GM12864 (cell line): ENCODE data around the gene TRPM5.

Source experiments
- DNase-seq: peaks from one replicate; pipeline ENCODE4 v3.0.0-alpha.2; 2011; ENCODE audit warnings: low read depth
- H3K4me3 ChIP-seq: 2 replicates; pipeline ENCODE4 v1.5.1; 2011; ENCODE audit warnings: mild to moderate bottlenecking, low read depth, low read length, control low read depth
- TF ChIP-seq, protein P1 (sequence below): IDR thresholded peaks from 2 replicates; pipeline ENCODE4 v1.5.1; 2011; ENCODE audit warnings: low read depth, mild to moderate bottlenecking, moderate library complexity, low read length, control low read depth, inconsistent platforms; ENCODE audit errors: missing control alignments

Gene TRPM5

DNA sequence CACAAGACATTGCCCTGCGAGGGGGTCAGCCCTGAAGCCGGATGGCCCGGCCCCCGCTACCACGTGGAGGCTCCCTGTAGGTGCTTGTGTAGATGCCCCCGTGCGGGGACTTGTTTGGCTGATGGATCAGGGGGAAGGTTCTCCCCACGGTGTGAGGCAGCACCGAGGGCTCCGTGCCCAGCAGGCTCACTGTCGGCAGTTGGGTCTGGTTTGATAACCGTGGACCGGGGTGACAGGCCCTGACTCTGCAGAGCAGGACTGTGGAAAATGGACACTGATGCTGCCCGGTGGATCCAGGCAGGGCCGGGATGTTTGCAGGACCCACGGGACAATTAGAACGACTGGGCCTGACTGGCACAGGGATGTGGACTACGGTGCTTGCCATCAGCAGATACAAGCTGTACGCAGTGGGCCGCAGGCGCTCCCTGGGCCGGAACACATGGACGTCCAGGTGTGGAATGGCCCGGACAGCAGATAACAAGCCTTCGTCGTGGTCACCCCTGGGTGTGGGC lies 19.5 kb upstream of the TRPM5 start:
- no peak overlapping the region for H3K4me3 ChIP-seq
- DNase-seq: no peak
- TF ChIP-seq, protein P1, sequence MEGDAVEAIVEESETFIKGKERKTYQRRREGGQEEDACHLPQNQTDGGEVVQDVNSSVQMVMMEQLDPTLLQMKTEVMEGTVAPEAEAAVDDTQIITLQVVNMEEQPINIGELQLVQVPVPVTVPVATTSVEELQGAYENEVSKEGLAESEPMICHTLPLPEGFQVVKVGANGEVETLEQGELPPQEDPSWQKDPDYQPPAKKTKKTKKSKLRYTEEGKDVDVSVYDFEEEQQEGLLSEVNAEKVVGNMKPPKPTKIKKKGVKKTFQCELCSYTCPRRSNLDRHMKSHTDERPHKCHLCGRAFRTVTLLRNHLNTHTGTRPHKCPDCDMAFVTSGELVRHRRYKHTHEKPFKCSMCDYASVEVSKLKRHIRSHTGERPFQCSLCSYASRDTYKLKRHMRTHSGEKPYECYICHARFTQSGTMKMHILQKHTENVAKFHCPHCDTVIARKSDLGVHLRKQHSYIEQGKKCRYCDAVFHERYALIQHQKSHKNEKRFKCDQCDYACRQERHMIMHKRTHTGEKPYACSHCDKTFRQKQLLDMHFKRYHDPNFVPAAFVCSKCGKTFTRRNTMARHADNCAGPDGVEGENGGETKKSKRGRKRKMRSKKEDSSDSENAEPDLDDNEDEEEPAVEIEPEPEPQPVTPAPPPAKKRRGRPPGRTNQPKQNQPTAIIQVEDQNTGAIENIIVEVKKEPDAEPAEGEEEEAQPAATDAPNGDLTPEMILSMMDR: no peak

DNA sequence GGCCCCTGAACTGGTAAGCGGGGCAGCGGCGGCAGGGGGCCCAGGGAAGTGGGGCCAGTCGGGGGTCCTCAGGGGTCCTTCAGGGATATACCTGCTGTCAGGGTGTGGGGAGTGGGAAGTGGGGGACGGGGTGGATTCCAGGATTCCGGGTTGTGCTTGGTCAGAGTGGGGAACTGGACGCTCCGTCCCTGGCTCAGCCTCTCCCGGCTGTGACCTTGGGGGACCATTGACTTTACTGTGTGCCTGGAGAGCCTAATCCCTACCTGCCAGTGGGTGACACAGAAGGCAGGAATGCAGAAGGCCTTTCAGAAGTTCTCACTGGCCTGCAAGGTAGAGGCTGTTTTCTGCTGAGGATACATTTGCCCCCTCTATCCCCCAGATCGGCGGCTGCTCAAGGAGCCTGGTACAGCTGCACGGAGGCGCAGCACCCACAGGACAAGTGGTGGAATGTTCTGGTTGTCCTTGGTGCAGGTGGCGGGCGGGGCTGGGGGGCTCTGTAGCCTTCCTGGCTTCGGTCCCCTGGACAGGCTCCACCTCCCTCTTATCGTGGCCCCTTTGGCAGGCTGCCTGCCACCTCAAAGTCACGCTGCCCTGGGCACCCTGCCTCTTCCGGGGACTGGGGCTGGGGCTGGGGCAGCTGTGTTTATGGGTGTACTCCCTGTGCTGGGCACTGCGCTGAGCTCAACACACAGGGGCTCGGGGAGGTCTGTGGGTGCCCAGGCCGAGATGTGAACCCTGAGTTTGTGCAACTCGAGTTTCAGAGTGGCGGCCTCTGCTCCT lies 18.9 kb upstream of the TRPM5 start:
- no peak for DNase-seq
- no peak overlapping the region for H3K4me3 ChIP-seq
- TF ChIP-seq, protein P1: no peak

DNA sequence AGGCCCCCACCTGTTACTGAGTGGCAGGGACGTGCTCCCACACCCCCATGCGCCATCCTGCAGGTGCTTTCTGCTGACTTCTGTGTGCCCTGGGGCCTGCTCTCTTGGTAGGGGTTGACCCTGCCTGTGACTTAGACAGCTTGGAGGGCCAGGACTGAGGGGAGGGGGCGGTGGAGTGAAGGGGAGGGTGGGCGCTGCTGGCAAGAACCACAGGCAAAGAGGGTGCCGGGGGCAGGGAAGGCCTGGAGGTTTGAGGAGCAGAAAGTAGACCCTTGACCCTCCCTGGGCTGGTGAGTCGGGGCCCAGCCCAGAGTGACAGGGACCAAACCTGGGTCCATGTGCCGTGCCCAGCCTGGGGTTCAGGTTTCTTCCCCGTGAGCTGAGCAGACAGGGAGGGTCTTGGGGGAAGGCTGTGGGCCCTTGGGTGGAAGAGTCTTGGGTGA lies 18.2 kb upstream of the TRPM5 start:
- H3K4me3 ChIP-seq: no peak overlapping the region
- DNase-seq: no peak
- TF ChIP-seq, protein P1: no peak

DNA sequence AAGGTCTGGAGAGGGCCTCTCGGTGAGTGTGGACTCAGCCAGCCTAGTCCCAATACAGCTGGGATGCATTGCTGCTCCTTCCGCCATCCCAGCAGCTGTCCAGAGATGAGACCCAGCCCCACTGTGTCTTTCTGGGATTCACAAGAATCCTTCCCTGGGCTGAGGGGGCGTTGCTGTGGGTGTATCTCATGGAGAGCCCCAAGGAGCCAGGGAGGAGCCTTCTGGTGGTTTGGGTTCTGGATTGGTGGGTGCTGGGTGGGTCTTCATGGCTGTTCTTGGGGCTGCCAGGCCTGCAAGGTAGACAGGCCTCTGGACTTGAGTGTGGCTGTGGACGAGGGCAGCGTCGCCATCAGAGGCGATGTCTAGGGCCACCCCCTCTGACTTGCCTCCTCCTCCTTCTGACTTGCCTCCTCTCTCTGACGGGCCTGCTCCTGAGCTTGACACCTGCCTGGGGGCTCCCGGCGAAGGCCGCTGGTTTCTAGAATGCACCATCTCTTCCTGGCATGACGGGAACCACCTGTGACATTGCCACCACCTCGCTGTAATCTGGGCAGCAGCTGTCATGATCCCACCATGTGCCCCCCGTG lies 17.7 kb upstream of the TRPM5 start:
- TF ChIP-seq, protein P1: no peak
- no peak overlapping the region for H3K4me3 ChIP-seq
- no peak for DNase-seq

DNA sequence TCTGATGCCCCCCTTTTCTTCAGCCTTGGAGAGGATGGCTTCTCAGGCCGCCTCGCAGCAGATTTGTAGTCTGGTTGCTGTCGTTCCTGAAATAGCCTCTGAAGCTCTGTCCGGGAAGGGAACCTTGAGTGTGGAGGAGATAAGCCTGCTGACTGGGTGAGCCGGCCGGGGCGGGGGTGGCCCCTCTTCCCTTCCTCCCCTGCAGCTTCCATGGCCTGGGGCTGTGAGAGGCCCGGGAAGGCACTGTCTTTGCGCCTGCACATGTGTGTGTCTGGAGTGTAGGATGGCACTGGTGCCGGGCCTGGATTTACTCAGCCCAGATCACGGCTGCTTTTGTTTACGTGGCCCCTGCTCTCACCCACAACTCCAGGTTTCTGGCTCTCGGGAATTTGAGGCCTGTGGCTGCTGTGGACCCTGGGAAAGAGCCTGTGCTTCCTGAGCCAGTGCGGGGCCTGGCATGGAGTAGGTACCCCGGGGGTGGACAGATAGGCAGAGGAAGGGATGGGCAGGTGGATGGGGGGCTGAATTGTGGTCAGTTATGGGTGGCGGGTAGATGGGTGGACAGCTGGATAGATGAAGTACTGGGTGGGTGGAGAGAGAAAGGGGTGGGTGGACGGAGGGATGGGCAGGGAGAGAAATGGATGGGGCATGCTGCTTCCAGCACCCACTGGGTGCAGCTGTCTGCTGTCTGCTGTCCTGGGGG lies 17.1 kb upstream of the TRPM5 start:
- no peak overlapping the region for H3K4me3 ChIP-seq
- TF ChIP-seq, protein P1: no peak
- DNase-seq: no peak

DNA sequence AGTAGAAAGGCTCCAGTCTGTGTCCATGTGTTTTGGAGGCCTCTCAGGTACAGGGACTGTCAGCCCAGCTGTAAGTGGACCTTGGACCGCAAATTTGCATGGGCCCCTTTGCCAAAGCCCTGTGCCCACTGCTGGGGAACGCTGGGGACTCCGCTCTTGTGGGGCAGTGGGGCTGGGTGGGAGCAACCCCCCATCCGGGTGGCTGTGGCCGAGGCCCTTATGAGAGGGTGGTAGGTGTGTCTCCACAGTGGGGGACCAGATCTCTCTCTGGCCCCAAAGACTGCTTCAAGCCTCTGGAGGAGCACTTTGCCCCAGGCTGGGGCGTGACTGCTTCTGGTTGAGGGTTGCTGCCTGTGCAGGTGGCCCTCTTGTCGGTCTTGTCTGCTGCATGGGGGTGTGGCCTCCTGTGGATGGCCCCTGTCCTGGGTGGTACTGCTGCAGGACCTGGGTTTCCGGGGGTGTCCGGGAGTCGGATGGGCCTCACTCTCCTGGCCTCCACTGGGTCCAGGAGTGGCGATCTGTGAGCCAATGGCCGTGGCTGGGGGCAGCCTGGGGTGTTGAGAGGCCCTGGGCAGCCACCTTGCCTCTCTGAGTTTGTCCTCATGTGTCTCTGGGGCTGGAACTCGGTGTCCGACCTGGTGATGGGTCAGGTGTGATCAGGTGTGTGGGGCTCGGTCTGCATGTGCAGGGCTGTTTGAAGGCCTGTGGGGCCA lies 16.4 kb upstream of the TRPM5 start:
- DNase-seq: no peak
- TF ChIP-seq, protein P1: no peak
- no peak overlapping the region for H3K4me3 ChIP-seq
